SK-N-MC (cell line): ENCODE results near the gene SERPINA1.

Experiments used
- DNase-seq: peaks from one replicate; pipeline ENCODE4 v3.0.0-alpha.2; 2011; ENCODE audit warnings: low read depth, low spot score
- H3K27ac ChIP-seq: fragments of 200-600 bp; sonication (generic); 2 replicates; pipeline ENCODE4 v1.5.1; 2016; ENCODE audit warnings: mixed run types
- H3K36me3 ChIP-seq: fragments of 200-600 bp; sonication (generic); 2 replicates; pipeline ENCODE4 v1.6.1; 2017; ENCODE audit warnings: antibody characterized with exemption, low read length, mixed read lengths; ENCODE audit not compliant: insufficient read depth
- H3K4me3 ChIP-seq: fragments of 200-600 bp; sonication (generic); 2 replicates; pipeline ENCODE4 v1.5.1; 2016
- H3K9ac ChIP-seq: fragments of 200-600 bp; sonication (generic); 2 replicates; pipeline ENCODE4 v1.8.0; 2017; ENCODE audit warnings: mixed run types, mixed read lengths; ENCODE audit not compliant: insufficient read length
- H3K9me3 ChIP-seq: fragments of 200-600 bp; sonication (generic); 2 replicates; pipeline ENCODE4 v1.6.1; 2017; ENCODE audit warnings: low read depth, mild to moderate bottlenecking, antibody characterized with exemption, low read length, moderate library complexity, mixed read lengths
- EZH2 ChIP-seq: fragments of 200-600 bp; sonication (generic); IDR thresholded peaks from one replicate; pipeline ENCODE4 v1.6.1; 2017; ENCODE audit warnings: antibody characterized with exemption
- FOXP2 ChIP-seq: optimal IDR thresholded peaks from 2 replicates; pipeline ENCODE3; 2011; ENCODE audit warnings: mild to moderate bottlenecking, moderate library complexity; ENCODE audit not compliant: insufficient read depth; ENCODE audit errors: extremely low read length, control extremely low read depth
- POLR2AphosphoS5 ChIP-seq: IDR thresholded peaks from 2 replicates; pipeline ENCODE4 v1.6.1; 2012; ENCODE audit warnings: mild to moderate bottlenecking, low read depth, low read length, borderline replicate concordance

SERPINA1 gene

DNA sequence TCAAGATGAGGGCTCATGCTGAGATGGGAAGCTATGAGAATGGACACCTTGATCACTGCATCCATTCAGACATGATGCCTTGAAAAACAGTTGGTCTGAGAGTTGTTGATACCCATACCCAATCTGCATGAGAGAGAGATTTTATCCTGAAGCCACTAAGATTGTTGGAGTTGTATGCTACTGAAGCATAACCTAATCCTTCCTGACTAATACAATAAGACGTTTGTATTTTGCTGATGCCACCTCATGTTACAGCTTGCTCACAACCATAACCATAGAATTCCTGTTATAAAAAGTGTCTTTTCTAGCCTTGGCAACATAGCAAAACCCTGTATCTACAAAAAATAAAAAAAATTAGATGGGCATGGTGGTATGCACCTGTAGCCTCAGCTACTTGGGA lies 12.7 kb upstream of the SERPINA1 start:
- Histone ChIP-seq H3K36me3 (no peaks in the 10 kb centered on the region), H3K27ac (no peak overlapping the region), H3K4me3 (no peak overlapping the region), H3K9me3 (no peaks in the 10 kb centered on the region), H3K9ac (no peak overlapping the region)
- DNase-seq = no peak
- TF ChIP-seq EZH2 (no peak), POLR2AphosphoS5 (no peak), FOXP2 (no peak)

DNA sequence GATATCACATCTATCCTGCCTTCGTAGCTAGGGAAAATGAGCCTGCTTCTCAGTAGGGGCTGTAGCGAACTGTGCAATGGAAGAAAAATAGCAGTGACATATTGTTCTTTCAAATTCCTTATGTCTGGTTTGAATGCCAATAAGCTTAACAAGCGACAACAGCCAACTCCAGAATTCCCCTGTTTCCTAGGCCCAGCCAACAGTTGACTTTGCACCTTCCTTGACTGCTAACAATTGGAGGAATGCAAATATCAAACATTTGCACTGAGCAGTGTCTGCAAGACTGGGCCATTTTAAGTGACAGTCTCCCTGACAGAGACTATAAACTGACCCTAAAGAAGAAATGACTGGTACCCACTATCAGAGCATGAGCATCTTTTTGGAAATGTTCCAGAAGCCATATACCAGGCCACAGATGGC lies 12.0 kb upstream of the SERPINA1 start:
- Histone ChIP-seq H3K27ac (no peak overlapping the region), H3K36me3 (no peaks in the 10 kb centered on the region), H3K4me3 (no peak overlapping the region), H3K9me3 (no peaks in the 10 kb centered on the region), H3K9ac (no peak overlapping the region)
- TF ChIP-seq FOXP2 = no peak
- TF ChIP-seq POLR2AphosphoS5 = no peak
- TF ChIP-seq EZH2 = no peak
- DNase-seq = no peak

DNA sequence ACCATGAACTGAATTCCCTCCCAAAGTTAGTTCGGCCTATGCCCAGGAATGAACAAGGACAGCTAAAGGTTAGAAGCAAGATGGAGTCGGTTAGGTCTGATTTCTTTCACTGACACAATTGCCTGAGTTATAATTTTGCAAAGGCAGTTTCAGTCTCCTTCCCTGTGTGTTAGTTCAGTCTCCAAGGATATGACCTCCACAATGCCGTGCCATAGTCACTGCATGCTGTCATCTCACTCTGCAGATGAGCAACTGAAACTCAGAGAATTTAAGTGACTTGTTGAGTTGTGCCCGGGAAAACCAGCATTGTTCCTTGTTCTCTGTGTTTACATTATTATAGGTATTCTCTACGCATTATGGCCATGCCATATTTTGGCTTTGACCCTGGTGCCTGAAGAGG lies 10.1 kb upstream of the SERPINA1 start:
- no peak for TF ChIP-seq EZH2
- TF ChIP-seq FOXP2 = no peak
- TF ChIP-seq POLR2AphosphoS5 = no peak
- H3K4me3 ChIP-seq = no peak overlapping the region
- no peak for DNase-seq

DNA sequence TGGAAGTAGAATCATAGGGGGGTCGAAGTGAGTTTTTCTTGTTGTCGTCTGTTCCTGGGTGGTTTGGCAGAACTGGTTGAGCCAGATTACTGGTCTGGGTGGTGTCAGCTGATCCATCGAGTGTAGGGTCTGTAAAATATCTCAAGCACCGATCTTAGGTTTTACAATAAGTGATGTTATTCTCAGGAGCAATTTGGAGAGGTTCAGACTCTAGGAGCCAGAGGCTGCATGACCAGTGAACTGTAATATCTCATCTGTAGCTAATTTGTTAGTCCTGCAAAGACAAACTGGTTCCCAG lies 9.7 kb upstream of the SERPINA1 start:
- TF ChIP-seq POLR2AphosphoS5 (no peak), FOXP2 (no peak), EZH2 (no peak)
- Histone ChIP-seq H3K36me3 (no peaks in the 10 kb centered on the region), H3K4me3 (no peak overlapping the region), H3K9ac (no peak overlapping the region), H3K27ac (no peak overlapping the region), H3K9me3 (no peaks in the 10 kb centered on the region)
- no peak for DNase-seq

More for the DNA sequence above, 10.1 kb upstream of the SERPINA1 start:
- Histone ChIP-seq H3K9ac (no peak overlapping the region), H3K27ac (no peak overlapping the region), H3K36me3 (no peaks in the 10 kb centered on the region), H3K9me3 (no peaks in the 10 kb centered on the region)

DNA sequence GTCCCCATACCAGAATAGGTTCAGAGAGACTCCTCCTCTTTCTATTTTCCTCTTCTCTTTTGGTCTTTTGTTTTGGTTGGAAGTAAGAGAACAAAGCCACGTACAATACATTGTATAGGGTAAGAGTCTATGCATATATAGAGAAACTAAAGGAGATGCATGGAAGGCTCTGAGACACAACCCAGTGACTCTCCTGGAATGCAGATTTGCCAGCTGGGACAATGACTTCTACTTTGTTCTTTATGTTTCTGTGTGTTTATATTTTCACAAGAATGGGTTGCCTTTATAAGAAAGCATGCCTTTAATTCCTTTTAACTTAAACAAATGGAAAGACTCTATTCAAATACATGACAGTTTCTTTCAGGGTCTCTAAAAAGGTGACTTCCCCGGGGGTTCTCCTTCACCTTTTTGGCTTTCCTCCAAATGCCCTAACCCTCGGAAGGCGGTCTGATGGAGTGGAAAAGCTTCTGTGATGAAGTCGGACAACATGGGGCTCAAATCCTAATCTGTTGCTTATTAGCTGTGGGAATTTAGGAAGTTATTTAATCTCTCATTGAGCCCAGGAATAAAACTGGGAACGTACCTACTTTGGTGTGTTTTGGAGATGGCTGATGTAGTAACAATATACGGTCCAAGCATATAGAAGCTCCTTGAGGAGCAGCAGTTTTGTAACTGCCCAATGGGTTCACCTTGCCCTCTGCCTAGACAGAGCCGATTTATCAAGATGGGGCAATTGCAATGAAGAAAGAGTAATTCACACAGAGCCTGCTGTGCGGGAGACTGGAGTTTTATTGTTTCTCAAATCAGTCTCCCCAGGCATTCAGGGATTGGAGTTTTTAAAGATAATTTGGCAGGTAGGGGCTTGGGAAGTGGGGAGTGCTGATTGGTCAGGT lies 9.1 kb upstream of the SERPINA1 start:
- TF ChIP-seq EZH2 (no peak), POLR2AphosphoS5 (no peak), FOXP2 (no peak)
- Histone ChIP-seq H3K36me3 (no peaks in the 10 kb centered on the region), H3K9me3 (no peaks in the 10 kb centered on the region), H3K27ac (no peak overlapping the region), H3K4me3 (no peak overlapping the region), H3K9ac (no peak overlapping the region)
- DNase-seq = no peak

DNA sequence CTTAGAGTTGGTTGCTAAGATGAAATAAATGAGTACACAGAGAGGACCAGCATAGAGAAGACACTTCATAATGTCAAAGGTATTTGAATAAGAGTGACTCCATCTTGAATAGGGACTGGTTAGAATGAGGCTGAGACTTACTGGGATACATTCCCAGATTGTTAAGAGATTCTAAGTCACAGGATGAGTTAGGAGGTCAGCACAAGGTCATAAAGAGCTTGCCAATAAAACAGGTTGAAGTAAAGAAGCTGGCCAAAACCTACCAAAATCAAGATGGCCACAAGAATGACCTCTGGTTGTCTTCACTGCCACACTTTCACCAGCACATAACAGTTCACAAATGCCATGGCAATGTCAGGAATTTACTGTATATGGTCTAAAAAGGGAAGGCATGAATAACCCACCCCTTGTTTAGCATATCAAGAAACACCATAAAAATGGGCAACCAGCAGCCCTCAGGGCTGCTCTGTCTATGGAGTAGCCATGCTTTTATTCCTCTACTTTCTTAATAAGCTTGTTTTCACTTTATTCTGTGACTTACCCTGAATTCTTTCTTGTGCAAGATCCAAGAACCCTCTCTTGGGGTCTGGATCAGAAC lies 8.3 kb upstream of the SERPINA1 start:
- TF ChIP-seq FOXP2 (no peak), POLR2AphosphoS5 (no peak), EZH2 (no peak)
- H3K9me3 ChIP-seq = no peaks in the 10 kb centered on the region
- no peak overlapping the region for H3K9ac ChIP-seq
- DNase-seq = no peak
- H3K27ac ChIP-seq = no peak overlapping the region
- no peaks in the 10 kb centered on the region for H3K36me3 ChIP-seq
- no peak overlapping the region for H3K4me3 ChIP-seq

DNA sequence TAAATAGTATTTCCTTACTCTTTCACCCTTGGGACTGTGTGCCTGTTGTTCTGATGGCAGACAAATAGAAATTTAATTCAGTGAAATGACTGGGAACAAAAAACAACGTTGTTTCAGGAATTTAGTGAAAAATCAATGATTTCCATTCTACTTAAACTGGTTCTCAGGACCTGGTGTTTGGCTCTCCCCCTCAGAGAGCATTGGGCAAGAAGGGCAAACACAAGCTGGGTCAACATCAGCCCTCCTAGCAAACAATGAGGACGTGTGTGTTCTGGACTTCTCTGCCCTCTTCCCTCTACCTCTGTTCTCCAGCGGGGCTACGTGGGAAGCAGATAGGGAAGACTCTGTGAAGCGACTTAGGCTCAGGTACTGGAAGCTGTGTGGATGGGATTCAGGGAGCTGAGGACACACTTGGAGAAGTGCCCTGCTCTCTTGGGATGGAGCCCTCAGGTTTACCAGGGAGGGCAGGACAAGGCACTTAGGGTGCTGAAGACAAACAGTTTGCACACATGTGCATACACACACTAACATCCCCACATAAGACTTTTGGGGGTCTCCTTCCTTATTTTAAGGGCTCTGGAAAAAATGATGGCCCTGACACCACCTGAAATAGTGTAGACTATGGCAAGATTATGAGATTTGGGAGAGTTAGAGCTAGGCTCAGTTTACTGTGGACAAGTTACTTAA lies 7.6 kb upstream of the SERPINA1 start:
- H3K27ac ChIP-seq = no peak overlapping the region
- TF ChIP-seq FOXP2 (no peak), POLR2AphosphoS5 (no peak), EZH2 (no peak)

DNA sequence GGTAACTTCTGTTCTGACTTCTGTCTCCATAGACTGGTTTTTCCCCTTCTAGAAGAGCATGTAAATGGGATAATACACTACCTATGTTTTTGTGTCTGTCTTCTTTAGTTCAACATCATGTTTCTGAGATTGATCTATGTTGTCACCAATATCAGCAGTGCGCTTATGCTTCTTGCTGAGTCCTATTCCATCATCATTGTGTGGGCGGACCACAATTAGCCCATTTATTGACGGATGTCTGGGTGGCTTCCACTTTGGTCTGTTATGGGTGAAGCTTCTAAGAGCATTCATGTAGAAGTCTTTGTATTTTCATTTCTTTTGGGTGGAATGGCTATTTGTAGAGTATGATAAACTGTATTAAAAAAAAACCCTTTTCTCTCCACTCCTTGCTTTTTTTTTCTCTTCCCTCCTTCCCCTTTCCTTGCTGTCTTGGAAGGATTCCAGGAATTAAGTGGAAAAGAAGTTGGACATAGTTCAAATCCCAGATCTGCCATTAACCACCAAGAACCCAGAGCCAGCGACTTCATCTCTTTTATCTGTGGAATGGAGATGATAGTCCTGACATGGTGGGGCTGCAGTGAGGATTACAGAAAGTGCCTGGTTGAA lies 7.0 kb upstream of the SERPINA1 start:
- Histone ChIP-seq H3K9ac (no peak overlapping the region), H3K36me3 (no peaks in the 10 kb centered on the region), H3K9me3 (no peaks in the 10 kb centered on the region), H3K4me3 (no peak overlapping the region), H3K27ac (no peak overlapping the region)
- DNase-seq = no peak
- TF ChIP-seq FOXP2 (no peak), EZH2 (no peak), POLR2AphosphoS5 (no peak)

More for the DNA sequence above, 7.6 kb upstream of the SERPINA1 start:
- no peaks in the 10 kb centered on the region for H3K9me3 ChIP-seq
- no peak overlapping the region for H3K9ac ChIP-seq
- DNase-seq = no peak
- no peak overlapping the region for H3K4me3 ChIP-seq
- no peaks in the 10 kb centered on the region for H3K36me3 ChIP-seq
